ENCODE measurements around the gene KANSL1.

The KANSL1 gene

GRCh38 chr17:46122486-46122871 is 70.8 kb downstream of the KANSL1 start:
- Histone ChIP-seq H3K27me3 (ENCODE audit: control insufficient read depth, low read length) (no peaks in the 10 kb centered on the region), H3K27ac (ENCODE audit: low read depth, low read length) (no peak overlapping the region), H3F3A (ENCODE audit: control insufficient read depth, insufficient read depth) (peaks cover 5% of the 10 kb centered on the region; the same call in 1 of the 2 replicates), H3K36me3 (ENCODE audit: control insufficient read depth, low read length) (peaks cover 30% of the 10 kb centered on the region), H3K9me3 (ENCODE audit: control insufficient read depth, insufficient read depth, low read length) (no peaks in the 10 kb centered on the region), H3K4me1 (ENCODE audit: control insufficient read depth, low read length) (peaks cover 18% of the 10 kb centered on the region), H3K4me3 (ENCODE audit: low read length) (no peak overlapping the region), H3K79me2 (ENCODE audit: control insufficient read depth, low read length) (peaks cover 99% of the 10 kb centered on the region), H3K9me2 (replicated peaks; ENCODE audit: control insufficient read depth, low read length) (no peaks in the 10 kb centered on the region), H4K20me1 (ENCODE audit: control insufficient read depth, insufficient read depth, low read depth, low read length) (peaks cover 70% of the 10 kb centered on the region), H3K4me2 (ENCODE audit: low read length) (no peak overlapping the region)
- no peak for TF ChIP-seq EZH2phosphoT487 (IDR thresholded peaks at IDR 0.05; ENCODE audit: borderline replicate concordance, low read length)
- no peak for TF ChIP-seq CTCF (IDR thresholded peaks at IDR 0.05; ENCODE audit: low read depth, low read length, poor library complexity, severe bottlenecking)

GRCh38 chr17:46121841-46122485 is 71.3 kb downstream of the KANSL1 start:
- peaks cover 18% of the 10 kb centered on the region for H3K4me1 ChIP-seq (ENCODE audit: control insufficient read depth, low read length)
- no peak overlapping the region for H3K27ac ChIP-seq (ENCODE audit: low read depth, low read length)
- no peak overlapping the region for H3K4me2 ChIP-seq (ENCODE audit: low read length)
- no peaks in the 10 kb centered on the region for H3K9me2 ChIP-seq (replicated peaks; ENCODE audit: control insufficient read depth, low read length)
- H3K9me3 ChIP-seq (ENCODE audit: control insufficient read depth, insufficient read depth, low read length) = no peaks in the 10 kb centered on the region
- peaks cover 25% of the 10 kb centered on the region for H3K36me3 ChIP-seq (ENCODE audit: control insufficient read depth, low read length)
- peaks cover 71% of the 10 kb centered on the region for H4K20me1 ChIP-seq (ENCODE audit: control insufficient read depth, insufficient read depth, low read depth, low read length)
- no peaks in the 10 kb centered on the region for H3K27me3 ChIP-seq (ENCODE audit: control insufficient read depth, low read length)
- peaks cover 99% of the 10 kb centered on the region for H3K79me2 ChIP-seq (ENCODE audit: control insufficient read depth, low read length)
- H3K4me3 ChIP-seq (ENCODE audit: low read length) = no peak overlapping the region
- TF ChIP-seq EZH2phosphoT487 (IDR thresholded peaks at IDR 0.05; ENCODE audit: borderline replicate concordance, low read length) = no peak
- TF ChIP-seq CTCF (IDR thresholded peaks at IDR 0.05; ENCODE audit: low read depth, low read length, poor library complexity, severe bottlenecking) = no peak
- peaks cover 5% of the 10 kb centered on the region; the same call in 1 of the 2 replicates for H3F3A ChIP-seq (ENCODE audit: control insufficient read depth, insufficient read depth)

DNA sequence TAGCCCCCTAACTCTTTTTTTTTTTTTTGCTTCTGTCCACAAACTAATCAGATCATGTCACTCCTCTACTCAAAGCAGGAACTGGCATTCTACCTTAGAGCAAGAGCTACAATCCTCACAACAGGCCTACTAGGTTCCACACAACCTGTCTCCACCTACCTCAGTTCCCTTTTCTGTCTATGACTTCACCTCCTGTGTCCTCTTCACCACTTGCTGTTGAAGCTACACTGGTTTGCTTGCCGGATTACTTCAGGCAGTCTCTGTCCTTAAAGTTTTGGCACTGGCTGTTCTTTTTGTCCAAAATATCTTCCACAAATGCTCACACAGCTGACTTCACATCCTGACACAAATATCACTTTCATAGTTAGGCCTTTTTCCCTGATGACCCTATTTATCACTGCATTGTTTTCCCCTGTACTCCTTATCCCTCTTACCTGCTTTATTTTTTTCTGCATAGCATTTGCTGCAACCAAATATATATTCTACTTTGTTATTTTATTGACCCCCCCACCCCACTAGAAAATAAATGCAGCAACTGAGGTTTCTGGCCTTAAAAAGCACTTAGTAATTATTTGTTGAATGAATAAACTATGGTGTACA is 72.0 kb downstream of the KANSL1 start:
- H3K4me1 ChIP-seq (ENCODE audit: control insufficient read depth, low read length) = peaks cover 18% of the 10 kb centered on the region
- H4K20me1 ChIP-seq (ENCODE audit: control insufficient read depth, insufficient read depth, low read depth, low read length) = peaks cover 73% of the 10 kb centered on the region
- H3K36me3 ChIP-seq (ENCODE audit: control insufficient read depth, low read length) = peaks cover 22% of the 10 kb centered on the region
- no peaks in the 10 kb centered on the region for H3K9me3 ChIP-seq (ENCODE audit: control insufficient read depth, insufficient read depth, low read length)
- peaks cover 3% of the 10 kb centered on the region; the same call in 1 of the 2 replicates for H3F3A ChIP-seq (ENCODE audit: control insufficient read depth, insufficient read depth)
- H3K9me2 ChIP-seq (replicated peaks; ENCODE audit: control insufficient read depth, low read length) = no peaks in the 10 kb centered on the region
- no peak for TF ChIP-seq EZH2phosphoT487 (IDR thresholded peaks at IDR 0.05; ENCODE audit: borderline replicate concordance, low read length)
- TF ChIP-seq CTCF (IDR thresholded peaks at IDR 0.05; ENCODE audit: low read depth, low read length, poor library complexity, severe bottlenecking) = no peak
- H3K79me2 ChIP-seq (ENCODE audit: control insufficient read depth, low read length) = peaks cover 99% of the 10 kb centered on the region
- no peak overlapping the region for H3K4me2 ChIP-seq (ENCODE audit: low read length)
- H3K27me3 ChIP-seq (ENCODE audit: control insufficient read depth, low read length) = no peaks in the 10 kb centered on the region
- H3K4me3 ChIP-seq (ENCODE audit: low read length) = no peak overlapping the region
- no peak overlapping the region for H3K27ac ChIP-seq (ENCODE audit: low read depth, low read length)

All from DOHH2 (cell line).